K562 (cell line): Measurements from ENCODE around the gene DAGLB. TPM values are rescaled to one million over a fixed set of nuclear protein-coding genes. Genes with fewer than 3 reads are reported as not detected.

Experiments
- HMG20A ChIP-seq: fragments of 450-650 bp; formaldehyde crosslinking; conservative IDR thresholded peaks from 2 replicates; pipeline ENCODE4 v1.4.0; 2020; ENCODE audit warnings: mild to moderate bottlenecking, mixed read lengths
- MCM3 ChIP-seq: fragments of 450-650 bp; IDR thresholded peaks from 2 replicates; pipeline ENCODE4 v1.6.1; 2016
- MECOM ChIP-seq: fragments of 250-450 bp; sonication (Bioruptor Pico); IDR thresholded peaks from 2 replicates; pipeline ENCODE4 v1.8.0; 2022; ENCODE audit warnings: inconsistent platforms
- PHB ChIP-seq: fragments of 250-450 bp; sonication (Bioruptor Pico); IDR thresholded peaks from 2 replicates; pipeline ENCODE4 v1.5.0; 2021
- RBM15 ChIP-seq: fragments of 200-400 bp; formaldehyde crosslinking; IDR thresholded peaks from 2 replicates; pipeline ENCODE4 v1.6.1; 2018; ENCODE audit warnings: mild to moderate bottlenecking, low read length, moderate library complexity; ENCODE audit not compliant: insufficient read depth
- RREB1 ChIP-seq: fragments of 250-450 bp; sonication (Bioruptor Pico); IDR thresholded peaks from 2 replicates; pipeline ENCODE4 v1.4.0; 2020
- SMARCA4 ChIP-seq: fragments of 450-650 bp; IDR thresholded peaks from 2 replicates; pipeline ENCODE4 v1.6.1; 2016
- ZFP1 ChIP-seq: fragments of 450-650 bp; formaldehyde crosslinking; IDR thresholded peaks from 2 replicates; pipeline ENCODE4 v1.4.0; 2020; ENCODE audit warnings: mild to moderate bottlenecking, mixed read lengths
- ZFP91 ChIP-seq: sonication (generic); formaldehyde crosslinking; IDR thresholded peaks from 2 replicates; pipeline ENCODE4 v1.8.0; 2022; ENCODE audit warnings: mild to moderate bottlenecking, missing genetic modification reagents
- ZNF445 ChIP-seq: fragments of 250-450 bp; sonication (Bioruptor Pico); IDR thresholded peaks from 2 replicates; pipeline ENCODE4 v1.4.0; 2020; ENCODE audit warnings: low read depth, mild to moderate bottlenecking, moderate library complexity
- ZNF507 ChIP-seq: conservative IDR thresholded peaks from 2 replicates; pipeline ENCODE4 v1.6.1; 2017; ENCODE audit warnings: missing genetic modification characterization, missing compliant biosample characterization
- ZNF512 ChIP-seq: IDR thresholded peaks from 2 replicates; pipeline ENCODE4 v1.6.1; 2016; ENCODE audit warnings: missing genetic modification characterization, missing compliant biosample characterization
- ZNF583 ChIP-seq: fragments of 250-450 bp; sonication (Bioruptor Pico); IDR thresholded peaks from 2 replicates; pipeline ENCODE4 v1.4.0; 2020
- ZNF707 ChIP-seq: fragments of 250-450 bp; sonication (Bioruptor Pico); conservative IDR thresholded peaks from 2 replicates; pipeline ENCODE4 v1.8.0; 2022; ENCODE audit warnings: inconsistent platforms, mild to moderate bottlenecking, moderate library complexity
- ZNF785 ChIP-seq: fragments of 250-450 bp; sonication (Bioruptor Pico); IDR thresholded peaks from 2 replicates; pipeline ENCODE4 v1.4.0; 2020; ENCODE audit warnings: mild to moderate bottlenecking
- polyA plus RNA-seq, 8 experiments: library from polyadenylated mRNA; depleted of rRNA in 4 of 8; stranded (reverse) in 5 of 8; unstranded in 3 of 8; fragments of >200 nt; fragmentation: Nextera tagmentation in 2 of 8; fragmentation: Illumina TruSeq in 1 of 8; extraction: Ambion mirVana in 2 of 8; extraction: Trizol in 1 of 8; gene quantifications; 2 replicates each; pipeline versions ENCODE4 v1.2.1 to v1.2.3, GENCODE V29; 2011 to 2014; ENCODE audit warnings: inconsistent platforms in 1 of 8, missing spikeins in 1 of 8
- total RNA-seq, 7 experiments: library from RNA; depleted of rRNA in 6 of 7; stranded (reverse); fragments of >200 nt in 6 of 7; fragmentation: Illumina TruSeq in 2 of 7; extraction: Trizol in 2 of 7; gene quantifications; 2 replicates each; pipeline versions ENCODE4 v1.2.1 to v1.2.3, GENCODE V29; 2011 to 2021; ENCODE audit warnings: low replicate concordance in 1 of 7
- TF ChIP-seq, protein P1 (sequence below): fragments of 250-450 bp; sonication (Bioruptor Pico); IDR thresholded peaks from 2 replicates; pipeline ENCODE4 v1.5.0; 2021

Gene DAGLB
- total and polyA plus RNA-seq, 9 of the 15 experiments (the other 6 are each of a cell fraction or from before 2014, with no cell fraction given) = 0.92 to 16.4 (median 9.3) TPM

DNA sequence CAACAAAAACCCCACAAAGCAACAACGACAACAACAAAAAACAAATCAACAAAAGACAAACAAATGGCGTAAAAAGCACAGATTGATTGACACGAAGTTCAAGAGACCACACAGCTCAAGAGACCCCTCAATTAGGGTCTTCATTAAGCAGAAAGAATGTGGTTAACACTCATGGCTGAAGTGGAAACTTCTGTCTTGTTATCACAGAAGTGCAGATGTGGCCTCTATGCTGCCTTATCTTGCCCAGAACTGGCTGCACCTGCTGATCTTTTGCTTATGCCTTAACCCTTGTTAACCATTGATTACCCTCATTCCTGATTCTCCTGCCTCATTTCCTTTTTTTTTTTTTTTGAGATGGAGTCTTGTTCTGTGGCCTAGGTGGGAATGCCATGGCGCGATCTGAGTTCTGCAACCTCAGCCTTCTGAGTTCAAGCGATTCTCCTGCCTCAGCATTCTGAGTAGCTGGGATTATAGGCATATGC, 3.5 kb upstream of the DAGLB start (continued):
- TF ChIP-seq ZNF512 = no peak
- TF ChIP-seq MECOM (CRISPR knock-in tag) = no peak
- TF ChIP-seq ZNF507 (tag) = no peak
- no peak for TF ChIP-seq ZFP1 (CRISPR knock-in tag)
- TF ChIP-seq SMARCA4 = peak; percentile 98
- TF ChIP-seq RREB1 (CRISPR knock-in tag) = no peak
- TF ChIP-seq ZFP91 (CRISPR knock-in tag) = no peak
- TF ChIP-seq ZNF583 (CRISPR knock-in tag) = no peak
- TF ChIP-seq ZNF445 = no peak
- TF ChIP-seq MCM3 = no peak
- TF ChIP-seq ZNF785 (CRISPR knock-in tag) = no peak
- no peak for TF ChIP-seq RBM15
- no peak for TF ChIP-seq HMG20A (CRISPR knock-in tag)
- no peak for TF ChIP-seq ZNF707
- no peak for TF ChIP-seq PHB (CRISPR knock-in tag)
- TF ChIP-seq, protein P1, sequence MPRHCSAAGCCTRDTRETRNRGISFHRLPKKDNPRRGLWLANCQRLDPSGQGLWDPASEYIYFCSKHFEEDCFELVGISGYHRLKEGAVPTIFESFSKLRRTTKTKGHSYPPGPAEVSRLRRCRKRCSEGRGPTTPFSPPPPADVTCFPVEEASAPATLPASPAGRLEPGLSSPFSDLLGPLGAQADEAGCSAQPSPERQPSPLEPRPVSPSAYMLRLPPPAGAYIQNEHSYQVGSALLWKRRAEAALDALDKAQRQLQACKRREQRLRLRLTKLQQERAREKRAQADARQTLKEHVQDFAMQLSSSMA (CRISPR knock-in tag) = no peak
